Spinal cord (tissue), 10 donors: ENCODE measurements around the gene FANCC. TPM values are rescaled to one million over a fixed set of nuclear protein-coding genes. Genes with fewer than 3 reads are reported as not detected.

Source experiments
- DNase-seq, 6 donors: peaks; one replicate each; pipeline versions ENCODE4 v3.0.0 to v3.0.0-alpha.2; 2013 to 2015; ENCODE audit warnings: low spot score in 6 of 6, low read depth in 4 of 6
- H3K27ac ChIP-seq: one replicate; pipeline ENCODE4 v1.5.1; 2013; ENCODE audit warnings: low read depth, low read length, control low read depth
- H3K27me3 ChIP-seq: one replicate; pipeline ENCODE4 v1.6.1; 2013; ENCODE audit warnings: low read length; ENCODE audit not compliant: control insufficient read depth, insufficient read depth
- H3K36me3 ChIP-seq: one replicate; pipeline ENCODE4 v1.6.1; 2013; ENCODE audit warnings: low read length; ENCODE audit not compliant: control insufficient read depth, insufficient read depth
- H3K4me1 ChIP-seq: one replicate; pipeline ENCODE4 v1.6.1; 2013; ENCODE audit warnings: low read length; ENCODE audit not compliant: control insufficient read depth, insufficient read depth
- H3K4me3 ChIP-seq: one replicate; pipeline ENCODE4 v1.5.1; 2013; ENCODE audit warnings: low read depth, low read length, control low read depth
- H3K9me3 ChIP-seq: one replicate; pipeline ENCODE4 v1.6.1; 2013; ENCODE audit warnings: low read length; ENCODE audit not compliant: control insufficient read depth, insufficient read depth
- WGBS: methylation state at CpG from one replicate; pipeline ENCODE4 v1.1.5; 2013; ENCODE audit warnings: missing lambda C conversion rate; ENCODE audit not compliant: insufficient coverage; 5-methylcytosine and 5-hydroxymethylcytosine counted together
- polyA plus RNA-seq, 2 donors: library from polyadenylated mRNA; unstranded; fragments of 120-200 nt; gene quantifications; one replicate each; pipeline ENCODE4 v1.2.1, GENCODE V29; 2013; ENCODE audit not compliant: insufficient read length in 2 of 2
- total RNA-seq, 2 donors: library from RNA; depleted of rRNA in 1 of 2; stranded (reverse); fragments of 120-200 nt in 1 of 2; fragments of >200 nt in 1 of 2; gene quantifications; one replicate each; pipeline versions ENCODE4 v1.2.3 to v1.2.4, GENCODE V29; 2013 to 2014
- donor health status: healthy.

Gene FANCC
- total and polyA plus RNA-seq, 4 donors, result 14.1 to 16.6 (median 15.3) TPM

- H3K27ac ChIP-seq, result peak overlapping the region; percentile 87
Observed at GRCh38 chr9:95076696-95077052, 240.8 kb downstream of the FANCC start.

GRCh38 chr9:95075700-95076099, 241.8 kb downstream of the FANCC start:
- no peak overlapping the region for H3K4me3 ChIP-seq
- H3K4me1 ChIP-seq, result peaks cover 42% of the 10 kb centered on the region
- H3K27ac ChIP-seq, result no peak overlapping the region
- H3K9me3 ChIP-seq, result no peaks in the 10 kb centered on the region
- peaks cover 33% of the 10 kb centered on the region for H3K36me3 ChIP-seq
- WGBS, result 71% methylated on average over 5 of the region's 7 CpGs
- no peak for DNase-seq
- no peaks in the 10 kb centered on the region for H3K27me3 ChIP-seq

More at GRCh38 chr9:95076696-95077052, 240.8 kb downstream of the FANCC start:
- no peak for DNase-seq
- Histone ChIP-seq H3K27me3 (no peaks in the 10 kb centered on the region), H3K4me3 (no peak overlapping the region), H3K9me3 (no peaks in the 10 kb centered on the region), H3K36me3 (peaks cover 37% of the 10 kb centered on the region), H3K4me1 (peaks cover 51% of the 10 kb centered on the region)
- no CpG with 5 or more reads among the region's 1 CpG for WGBS

DNA sequence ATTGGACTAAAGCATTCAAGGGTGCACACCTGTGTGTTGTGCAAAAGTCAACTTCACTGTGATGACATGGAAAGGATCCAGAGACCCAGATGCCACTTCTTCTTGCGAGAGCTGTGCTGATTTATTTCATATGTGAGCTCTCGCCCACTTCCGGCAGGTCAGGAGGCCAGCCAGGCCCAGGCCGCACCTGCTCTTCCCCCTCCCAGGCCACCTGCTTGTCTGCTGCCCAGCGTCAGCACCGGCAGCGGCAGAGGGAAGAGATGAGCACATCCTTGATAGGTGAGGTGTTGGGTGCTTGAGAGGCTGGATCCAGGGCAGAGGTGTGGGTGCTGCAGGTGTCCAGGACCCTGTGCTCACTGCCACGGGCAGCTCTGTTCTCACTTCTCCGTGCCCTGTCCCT, 242.9 kb downstream of the FANCC start:
- Histone ChIP-seq H3K27ac (peak overlapping the region; percentile 15), H3K4me3 (no peak overlapping the region), H3K4me1 (peaks cover 37% of the 10 kb centered on the region), H3K9me3 (no peaks in the 10 kb centered on the region), H3K36me3 (peaks cover 30% of the 10 kb centered on the region), H3K27me3 (no peaks in the 10 kb centered on the region)
- no peak for DNase-seq
- 87% methylated on average over 4 of the region's 9 CpGs for WGBS

- Histone ChIP-seq H3K36me3 (peaks cover 27% of the 10 kb centered on the region), H3K4me1 (peaks cover 32% of the 10 kb centered on the region), H3K27ac (no peak overlapping the region), H3K27me3 (no peaks in the 10 kb centered on the region), H3K4me3 (no peak overlapping the region), H3K9me3 (no peaks in the 10 kb centered on the region)
- DNase-seq, result no peak
- WGBS, result 94% methylated on average over 4 of the region's 5 CpGs
Observed at GRCh38 chr9:95073918-95074317, 243.6 kb downstream of the FANCC start.

- Histone ChIP-seq H3K9me3 (no peaks in the 10 kb centered on the region), H3K36me3 (peaks cover 20% of the 10 kb centered on the region), H3K27ac (no peak overlapping the region), H3K4me1 (peaks cover 24% of the 10 kb centered on the region), H3K4me3 (no peak overlapping the region), H3K27me3 (no peaks in the 10 kb centered on the region)
- 87% methylated on average over 16 of the region's 18 CpGs for WGBS
- no peak for DNase-seq
Observed at GRCh38 chr9:95073042-95073607, 244.4 kb downstream of the FANCC start.

- H3K36me3 ChIP-seq, result peaks cover 21% of the 10 kb centered on the region
- no peak overlapping the region for H3K4me3 ChIP-seq
- WGBS, result 97% methylated on average over 5 of the region's 5 CpGs
- no peaks in the 10 kb centered on the region for H3K27me3 ChIP-seq
- H3K4me1 ChIP-seq, result peaks cover 12% of the 10 kb centered on the region
- no peak for DNase-seq
- no peaks in the 10 kb centered on the region for H3K9me3 ChIP-seq
- H3K27ac ChIP-seq, result no peak overlapping the region
Observed at GRCh38 chr9:95071925-95072324, 245.6 kb downstream of the FANCC start.

GRCh38 chr9:95071450-95071849, 246.1 kb downstream of the FANCC start:
- Histone ChIP-seq H3K9me3 (no peaks in the 10 kb centered on the region), H3K36me3 (peaks cover 21% of the 10 kb centered on the region), H3K4me3 (no peak overlapping the region), H3K4me1 (peaks cover 10% of the 10 kb centered on the region), H3K27me3 (no peaks in the 10 kb centered on the region), H3K27ac (no peak overlapping the region)
- WGBS, result 98% methylated on average over 5 of the region's 5 CpGs
- no peak for DNase-seq

DNA sequence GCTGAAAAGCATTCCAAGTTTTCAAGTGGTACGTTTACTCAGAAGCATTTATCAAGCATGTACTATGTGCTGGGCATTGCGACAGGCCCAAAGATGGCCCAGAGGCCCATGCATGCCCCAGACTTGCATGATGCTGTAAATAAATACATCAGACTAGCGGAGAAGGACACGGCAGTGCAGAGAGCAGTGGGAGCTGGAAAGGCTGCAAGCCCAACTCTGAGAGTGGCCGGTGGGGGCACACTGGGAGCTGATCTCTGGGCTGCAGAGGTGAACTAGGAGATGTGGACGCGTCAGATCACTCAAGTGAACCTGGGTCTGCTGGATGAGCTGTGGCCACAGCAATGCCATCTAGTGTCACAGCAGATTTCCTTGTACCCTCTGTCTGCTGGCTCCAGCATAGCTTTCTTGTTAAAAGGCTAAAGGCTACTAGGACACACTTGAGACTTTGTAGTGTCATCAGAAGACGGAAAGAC, 246.9 kb downstream of the FANCC start:
- H3K27ac ChIP-seq, result no peak overlapping the region
- WGBS, result 83% methylated on average over 8 of the region's 8 CpGs
- peaks cover 18% of the 10 kb centered on the region for H3K36me3 ChIP-seq
- no peak for DNase-seq
- H3K9me3 ChIP-seq, result no peaks in the 10 kb centered on the region
- H3K4me3 ChIP-seq, result no peak overlapping the region
- H3K4me1 ChIP-seq, result peaks cover 10% of the 10 kb centered on the region
- H3K27me3 ChIP-seq, result no peaks in the 10 kb centered on the region

DNA sequence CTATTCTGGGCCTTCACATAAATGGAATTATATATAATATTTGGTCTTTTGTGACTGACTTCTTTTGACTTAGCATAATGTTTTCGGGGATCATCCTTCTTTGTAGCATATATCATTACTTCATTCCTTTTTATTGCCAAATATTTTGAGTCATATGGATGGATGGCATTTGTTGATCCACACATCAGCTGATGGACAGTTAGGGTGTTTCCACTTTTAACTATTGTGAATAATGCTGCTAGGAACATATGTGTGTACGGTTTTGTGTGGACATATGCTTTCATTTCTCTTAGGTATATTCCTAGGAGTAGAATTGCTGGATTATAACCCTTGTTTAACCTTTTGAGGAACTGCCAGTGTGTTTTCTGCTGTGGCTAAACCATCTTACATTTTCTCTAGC, 249.6 kb downstream of the FANCC start:
- DNase-seq, result no peak
- WGBS, result no CpG with 5 or more reads among the region's 2 CpGs
- H3K27ac ChIP-seq, result no peak overlapping the region
- peaks cover 22% of the 10 kb centered on the region for H3K36me3 ChIP-seq
- H3K27me3 ChIP-seq, result no peaks in the 10 kb centered on the region
- H3K4me1 ChIP-seq, result peaks cover 15% of the 10 kb centered on the region
- H3K9me3 ChIP-seq, result no peaks in the 10 kb centered on the region
- H3K4me3 ChIP-seq, result no peak overlapping the region

GRCh38 chr9:95067057-95067456, 250.5 kb downstream of the FANCC start:
- Histone ChIP-seq H3K4me1 (peaks cover 24% of the 10 kb centered on the region), H3K4me3 (no peak overlapping the region), H3K9me3 (no peaks in the 10 kb centered on the region), H3K27me3 (no peaks in the 10 kb centered on the region), H3K36me3 (peaks cover 26% of the 10 kb centered on the region), H3K27ac (no peak overlapping the region)
- WGBS, result 95% methylated on average over 6 of the region's 6 CpGs
- DNase-seq, result no peak
